Amygdala (tissue), 56 donors: ENCODE measurements around the gene TMEM200A.

Source experiments
- DNase-seq, 56 donors: peaks; one replicate each; lab custom pipeline; 2025; lab: John Stamatoyannopoulos, UW

The TMEM200A gene

GRCh38 chr6:130376936-130377335, 11.1 kb downstream of the TMEM200A start:
- no peak for DNase-seq

DNA sequence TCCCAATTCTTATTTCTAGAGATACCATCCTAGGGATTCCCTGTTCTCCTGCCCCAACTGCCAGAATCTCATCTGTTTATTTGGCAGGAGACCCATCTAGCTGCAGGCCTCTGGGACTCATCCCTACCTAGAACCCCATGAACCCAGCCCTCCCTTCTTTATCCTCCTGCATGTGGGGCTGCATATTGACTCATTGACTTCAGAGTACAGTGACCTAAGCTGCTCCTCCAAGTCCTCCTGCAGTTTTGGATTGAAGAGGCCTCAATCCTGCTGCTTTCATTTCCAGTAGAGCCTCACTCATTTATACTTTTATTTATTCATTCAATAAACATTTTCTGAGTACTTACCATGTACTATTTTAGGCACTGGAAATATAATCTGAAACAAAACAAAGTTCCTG, 11.6 kb downstream of the TMEM200A start:
- DNase-seq = no peak

GRCh38 chr6:130377915-130378314, 12.1 kb downstream of the TMEM200A start:
- DNase-seq = no peak

DNA sequence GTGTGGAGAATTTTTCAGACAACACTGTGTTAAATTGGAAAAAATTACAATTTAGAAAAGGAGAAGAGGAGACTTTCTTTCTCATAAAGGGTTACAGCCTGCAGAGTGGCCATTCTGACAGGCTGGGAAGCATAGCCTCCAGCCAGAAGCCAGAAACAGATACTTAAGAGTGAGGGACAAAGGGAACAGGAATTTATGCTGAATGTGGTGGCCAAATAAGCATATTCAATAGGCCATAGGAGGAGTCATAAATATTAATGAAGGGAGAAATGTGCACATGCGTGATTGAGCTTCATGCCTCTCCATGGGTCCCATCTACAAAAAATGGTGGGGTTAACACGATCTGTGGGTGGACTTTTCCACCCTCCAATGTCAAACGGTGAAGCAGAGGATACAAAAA, 13.4 kb downstream of the TMEM200A start:
- no peak for DNase-seq

DNA sequence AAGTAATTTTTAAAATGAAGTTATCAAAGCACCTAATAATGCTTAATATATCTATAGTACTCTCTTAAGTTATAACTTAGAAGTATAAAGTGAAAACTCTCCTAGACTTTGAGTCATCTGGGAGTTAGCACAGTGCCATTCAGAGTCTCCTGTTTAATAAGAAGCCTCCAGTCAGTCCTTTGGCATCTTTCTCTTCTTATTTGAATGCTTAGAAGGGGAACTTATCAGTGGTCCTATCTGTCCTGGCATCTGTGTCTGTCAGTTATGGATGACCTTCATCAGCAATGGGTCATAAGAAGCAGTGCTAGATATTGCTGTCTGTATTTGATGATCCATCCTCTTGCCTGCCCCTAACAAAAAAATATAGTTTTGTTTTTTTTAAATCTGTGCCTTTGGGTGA, 15.2 kb downstream of the TMEM200A start:
- no peak for DNase-seq

GRCh38 chr6:130381459-130382380, 15.9 kb downstream of the TMEM200A start:
- no peak for DNase-seq

DNA sequence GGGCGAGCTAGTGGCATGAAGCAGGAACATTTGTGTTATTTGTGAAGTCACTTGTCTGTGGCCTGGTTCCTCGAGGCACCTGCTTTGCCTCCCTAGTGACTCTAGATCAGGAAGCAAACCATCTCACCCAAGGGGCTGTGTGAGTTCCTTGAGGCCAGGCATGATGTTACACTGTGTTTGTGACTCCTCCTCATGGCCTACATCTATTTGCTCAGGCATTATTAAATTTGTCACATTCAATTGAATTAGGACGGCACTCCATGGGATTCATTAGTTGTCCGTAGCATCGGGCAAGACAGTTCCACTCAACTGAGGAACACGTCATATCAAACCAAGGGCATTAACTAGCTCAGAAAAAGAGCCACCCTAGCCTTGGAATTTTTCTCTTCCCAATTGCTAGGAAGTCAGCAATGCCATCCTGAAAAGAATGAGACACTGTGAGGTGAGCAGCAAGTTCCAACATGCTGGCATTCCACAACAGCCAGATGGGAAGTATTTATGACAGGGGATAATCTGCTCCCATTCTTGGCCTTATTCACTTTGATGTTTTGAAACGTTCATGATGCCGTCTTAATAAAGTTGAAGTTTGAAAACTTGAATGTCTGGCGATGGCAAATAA, 17.2 kb downstream of the TMEM200A start:
- no peak for DNase-seq

- no peak for DNase-seq
Measured at GRCh38 chr6:130385064-130385695, 19.4 kb downstream of the TMEM200A start.

- no peak for DNase-seq
Measured at GRCh38 chr6:130389142-130389541, 23.3 kb downstream of the TMEM200A start.

DNA sequence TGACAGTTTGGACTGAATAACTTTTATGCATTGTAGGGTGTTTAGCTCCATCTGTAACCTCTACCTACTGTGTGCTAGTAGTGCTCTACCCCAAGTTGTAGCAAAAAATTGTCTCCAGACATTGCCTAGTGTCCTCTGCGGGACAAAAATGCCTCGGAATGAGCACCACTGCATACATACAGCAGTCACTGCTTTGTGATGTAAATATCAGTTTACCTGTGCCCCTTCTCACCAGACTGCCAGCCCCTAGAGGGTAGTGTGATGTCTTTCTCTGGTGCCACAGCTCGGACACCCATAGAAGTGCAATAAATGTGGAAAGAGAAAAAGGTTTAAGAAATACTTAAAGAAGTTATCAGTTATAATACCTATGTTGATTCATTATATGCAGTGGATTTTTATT, 25.1 kb downstream of the TMEM200A start:
- no peak for DNase-seq

GRCh38 chr6:130393306-130393705, 27.5 kb downstream of the TMEM200A start:
- DNase-seq = no peak

DNA sequence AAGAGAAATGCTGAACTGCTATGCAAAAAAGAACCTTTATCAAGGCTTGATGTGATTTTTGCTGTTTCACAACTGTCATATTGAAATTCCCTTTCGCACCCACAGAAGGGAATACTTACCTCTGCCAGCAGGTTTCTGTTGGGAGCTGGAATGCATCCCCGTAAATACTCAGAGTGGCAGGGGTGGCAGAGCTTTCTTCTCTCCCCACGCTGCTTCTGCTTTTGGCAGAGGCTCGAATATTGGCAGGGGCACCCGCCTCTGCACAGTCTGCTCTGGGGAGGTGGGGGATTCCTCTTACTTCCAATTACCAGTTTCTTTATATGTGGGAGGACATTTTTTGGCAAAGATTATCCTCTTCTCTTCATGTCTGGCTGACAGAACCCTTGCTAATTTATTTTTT, 28.4 kb downstream of the TMEM200A start:
- DNase-seq = peak in 42 of 56 donors; percentile 1 to 80 (median 24)

GRCh38 chr6:130395164-130395563, 29.3 kb downstream of the TMEM200A start:
- no peak for DNase-seq

DNA sequence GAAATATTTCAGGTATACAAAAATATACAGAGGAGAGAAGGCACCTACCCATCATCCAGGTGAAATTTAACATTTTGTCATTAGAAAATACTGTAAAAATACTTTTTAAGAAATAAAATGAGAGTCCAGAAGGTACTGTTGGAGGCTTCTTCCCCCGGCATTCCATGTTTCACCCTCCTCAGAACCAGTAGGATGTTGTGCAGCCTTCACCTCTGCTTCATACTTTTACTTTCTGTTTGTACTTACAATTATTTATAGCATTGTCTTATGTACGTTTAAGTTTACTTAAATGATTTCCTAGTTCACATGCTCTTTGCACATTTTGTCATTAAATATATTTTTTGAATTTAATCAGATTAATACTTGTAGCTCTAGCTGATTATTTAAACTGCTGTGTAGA, 30.9 kb downstream of the TMEM200A start:
- DNase-seq = no peak

DNA sequence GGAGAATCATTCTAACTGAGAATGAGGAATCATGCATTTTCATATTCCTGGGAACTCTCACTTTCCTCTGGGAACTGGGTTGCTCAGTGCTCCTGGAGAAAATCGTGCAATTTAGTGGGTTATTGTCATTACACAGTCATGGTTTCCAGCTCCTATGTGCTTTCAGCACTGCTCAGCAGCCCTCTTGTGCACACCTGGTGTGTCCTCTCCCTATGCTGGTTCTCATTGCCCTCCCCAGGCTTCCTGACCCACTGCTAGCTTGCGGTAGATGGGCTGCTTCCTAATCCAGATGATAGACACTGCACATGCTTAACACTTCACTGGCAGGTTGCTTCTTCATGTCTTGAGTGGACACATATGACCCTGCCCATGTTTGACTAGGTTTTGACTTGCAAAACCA, 39.7 kb downstream of the TMEM200A start:
- no peak for DNase-seq

DNA sequence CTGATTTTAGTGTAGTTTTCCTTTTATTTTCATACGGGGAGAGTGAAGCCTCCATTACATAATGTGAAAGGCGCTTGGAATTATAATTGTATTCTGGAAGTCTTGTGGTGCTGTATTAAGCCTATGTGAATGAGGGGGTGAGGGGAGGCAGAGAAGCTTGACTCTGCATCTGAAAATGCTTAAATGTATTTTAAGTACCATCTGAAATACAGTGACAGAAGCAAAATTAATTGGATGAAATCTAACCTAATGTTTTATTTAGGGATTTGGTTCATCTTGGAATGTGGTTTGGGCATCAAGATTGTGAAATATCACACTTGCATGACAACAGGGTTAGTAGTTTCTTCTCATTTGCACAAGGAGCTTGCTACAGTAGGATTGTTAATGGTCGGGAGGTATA, 41.2 kb downstream of the TMEM200A start:
- DNase-seq = no peak

DNA sequence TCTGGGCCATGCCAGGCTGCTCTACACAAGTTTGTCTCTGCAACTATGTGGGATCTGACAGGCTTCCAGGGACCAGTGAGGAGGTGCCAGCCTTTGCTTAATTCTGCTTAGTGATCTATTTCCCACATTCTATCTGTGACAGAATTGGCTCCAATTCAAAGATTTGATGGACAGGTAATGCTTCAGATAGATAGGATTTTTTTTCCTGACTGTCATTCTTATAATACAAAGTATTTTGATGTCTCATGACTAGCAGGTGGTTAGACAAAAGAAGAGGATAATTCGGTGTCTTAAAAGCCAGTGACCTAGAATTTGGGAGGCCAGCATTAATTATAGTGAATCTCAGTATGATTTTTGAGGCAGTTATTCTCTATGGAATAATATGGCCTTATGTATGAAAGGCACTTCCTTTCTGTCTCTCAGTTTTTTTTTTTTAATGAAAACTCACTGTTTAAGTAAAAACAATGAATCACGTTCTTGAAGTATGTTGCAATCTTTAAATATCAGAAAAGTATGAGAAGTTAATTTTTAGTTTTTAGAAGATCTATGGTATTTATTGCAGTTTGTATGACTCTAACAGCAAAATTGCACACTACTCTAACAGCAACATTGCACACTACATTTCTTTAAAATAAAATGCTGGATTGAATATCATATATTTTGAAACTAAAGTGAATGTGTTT, 43.7 kb downstream of the TMEM200A start:
- DNase-seq = no peak

DNA sequence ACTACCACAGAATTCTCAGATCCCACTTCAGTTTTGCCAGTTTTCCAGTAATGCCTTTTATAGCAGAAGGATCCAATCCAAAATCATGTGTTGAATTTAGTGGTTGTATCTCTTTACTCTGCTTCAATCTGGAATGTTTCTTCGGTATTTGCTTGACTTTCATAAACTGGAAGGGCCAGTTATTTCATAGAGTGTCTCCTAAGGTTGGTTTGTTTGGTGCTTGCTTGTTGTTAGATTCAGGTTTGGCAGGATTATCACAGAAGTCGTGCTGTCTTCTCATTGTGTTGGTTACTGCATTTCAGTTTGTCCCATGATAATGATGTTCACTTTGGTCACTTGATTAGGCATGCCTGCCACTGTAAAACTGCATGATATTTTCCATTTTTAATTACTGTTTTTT, 45.7 kb downstream of the TMEM200A start:
- DNase-seq = no peak

DNA sequence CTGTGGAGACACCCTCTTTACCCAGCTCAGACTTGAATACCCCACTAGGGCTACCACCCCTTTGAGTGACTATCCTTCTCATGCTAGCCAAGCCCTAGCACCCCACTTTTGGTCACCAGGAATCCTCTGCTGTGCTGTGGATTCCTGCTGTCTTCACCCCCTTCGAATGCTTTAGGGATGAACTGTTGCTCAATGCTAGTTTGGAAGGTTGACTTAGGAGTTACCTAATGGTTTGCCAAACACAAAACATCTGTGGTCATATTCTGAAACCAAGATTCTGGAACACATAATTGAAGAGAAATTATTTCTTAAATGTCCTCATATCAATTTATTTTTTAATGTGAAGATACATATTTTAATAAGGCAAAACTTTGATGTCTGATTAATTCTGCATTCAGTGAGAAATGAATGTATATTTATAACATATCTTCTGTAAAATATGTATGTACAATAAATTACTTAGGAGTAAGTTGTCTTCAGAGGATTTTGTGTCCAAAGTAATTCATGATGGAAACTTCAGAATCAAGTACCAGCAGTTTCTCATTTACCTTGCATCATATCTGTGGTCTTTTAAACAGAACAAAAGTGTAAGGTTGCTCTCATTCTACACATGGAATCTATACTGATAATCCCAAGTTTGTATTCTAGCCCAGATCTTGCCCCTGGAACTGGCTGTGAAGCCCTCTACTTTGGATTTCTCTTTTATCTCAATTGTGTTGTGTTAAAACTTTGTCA, 46.9 kb downstream of the TMEM200A start:
- DNase-seq = no peak

DNA sequence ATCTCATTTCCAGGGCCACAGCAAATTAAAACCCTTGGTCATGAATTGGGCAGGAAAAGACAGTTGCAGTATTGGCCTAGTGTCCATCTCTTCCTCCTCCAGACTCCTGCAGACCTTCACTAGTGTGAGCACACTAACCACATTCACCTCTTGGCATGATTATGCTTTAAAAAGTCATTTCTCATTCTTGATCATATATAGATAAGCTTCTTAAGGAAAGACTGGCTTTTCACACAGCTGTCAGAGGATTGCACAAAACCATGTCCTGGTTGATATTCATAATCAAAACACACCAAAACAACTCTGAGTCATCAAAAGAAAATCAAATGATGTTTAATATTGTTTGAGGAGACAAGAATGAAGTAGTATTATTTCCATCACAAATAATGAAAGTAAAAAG, 52.1 kb downstream of the TMEM200A start:
- DNase-seq = no peak
